Left ventricle myocardium inferior (tissue), 1 donor: ENCODE data around the gene KIAA1549. TPM values are rescaled to one million over a fixed set of nuclear protein-coding genes. Genes with fewer than 3 reads are reported as not detected.

ENCODE experiments used
- DNase-seq: peaks from one replicate; pipeline ENCODE4 v3.0.0-alpha.2; 2020
- H3K27ac ChIP-seq: fragments of 200-600 bp; replicated peaks from 2 replicates; pipeline ENCODE4 v1.8.0; 2021
- H3K27me3 ChIP-seq: fragments of 200-600 bp; 2 replicates; pipeline ENCODE4 v1.8.0; 2021; ENCODE audit warnings: low read depth
- H3K36me3 ChIP-seq: fragments of 200-600 bp; 2 replicates; pipeline ENCODE4 v1.8.0; 2021
- H3K4me1 ChIP-seq: fragments of 200-600 bp; 2 replicates; pipeline ENCODE4 v1.8.0; 2021
- H3K4me3 ChIP-seq: fragments of 200-600 bp; 2 replicates; pipeline ENCODE4 v1.8.0; 2021; ENCODE audit warnings: mild to moderate bottlenecking, moderate library complexity
- H3K9me3 ChIP-seq: fragments of 200-600 bp; replicated peaks from 2 replicates; pipeline ENCODE4 v1.8.0; 2021
- intact Hi-C: fragments of 100-400 bp; cut with micrococcal nuclease; formaldehyde crosslinking; loops from one replicate; pipeline ENCODE4 v1.11.0; 2022
- total RNA-seq: library from RNA; stranded (reverse); fragmentation: NEBNext Ultra II Directional; extraction: Animal tissue kit (Norgen Biotek cat#: 25700); gene quantifications from one replicate; pipeline ENCODE4 v1.2.1, GENCODE V29; 2021
- TF ChIP-seq, protein P1 (sequence below): fragments of 200-600 bp; IDR thresholded peaks from 2 replicates; pipeline ENCODE4 v1.8.0; 2021; ENCODE audit warnings: antibody characterized with exemption, mild to moderate bottlenecking, borderline replicate concordance
- donor health status: DM: no; HTN: yes; CAD: no; lungs with severe emphysema.

KIAA1549 gene
- total RNA-seq, 1 donor from 2014 or later = 2.1 TPM

DNA sequence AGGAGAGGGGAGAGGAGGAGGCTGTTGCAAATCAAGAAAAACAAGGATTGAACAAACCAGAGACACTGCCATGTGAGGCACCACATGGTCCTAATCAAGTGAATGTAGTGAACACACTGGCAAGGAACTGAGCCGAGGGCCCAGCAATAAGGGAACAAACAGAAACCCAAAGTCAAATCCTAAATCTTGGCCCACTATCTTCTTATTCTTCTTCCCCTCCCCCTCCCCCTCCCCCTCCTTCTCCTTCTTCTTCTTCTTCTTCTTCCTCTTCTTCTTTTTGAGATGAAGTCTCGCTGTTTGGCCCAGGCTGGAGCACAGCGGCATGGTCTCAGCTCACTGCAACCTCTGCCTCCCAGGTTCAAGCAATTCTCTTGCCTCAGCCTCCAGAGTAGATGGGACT is 24.0 kb downstream of the KIAA1549 start:
- H3K36me3 ChIP-seq = no peaks in the 10 kb centered on the region
- peaks cover 13% of the 10 kb centered on the region for H3K4me1 ChIP-seq
- no peaks in the 10 kb centered on the region for H3K9me3 ChIP-seq
- no peak for DNase-seq
- intact Hi-C loops = no loop called here
- TF ChIP-seq, protein P1, sequence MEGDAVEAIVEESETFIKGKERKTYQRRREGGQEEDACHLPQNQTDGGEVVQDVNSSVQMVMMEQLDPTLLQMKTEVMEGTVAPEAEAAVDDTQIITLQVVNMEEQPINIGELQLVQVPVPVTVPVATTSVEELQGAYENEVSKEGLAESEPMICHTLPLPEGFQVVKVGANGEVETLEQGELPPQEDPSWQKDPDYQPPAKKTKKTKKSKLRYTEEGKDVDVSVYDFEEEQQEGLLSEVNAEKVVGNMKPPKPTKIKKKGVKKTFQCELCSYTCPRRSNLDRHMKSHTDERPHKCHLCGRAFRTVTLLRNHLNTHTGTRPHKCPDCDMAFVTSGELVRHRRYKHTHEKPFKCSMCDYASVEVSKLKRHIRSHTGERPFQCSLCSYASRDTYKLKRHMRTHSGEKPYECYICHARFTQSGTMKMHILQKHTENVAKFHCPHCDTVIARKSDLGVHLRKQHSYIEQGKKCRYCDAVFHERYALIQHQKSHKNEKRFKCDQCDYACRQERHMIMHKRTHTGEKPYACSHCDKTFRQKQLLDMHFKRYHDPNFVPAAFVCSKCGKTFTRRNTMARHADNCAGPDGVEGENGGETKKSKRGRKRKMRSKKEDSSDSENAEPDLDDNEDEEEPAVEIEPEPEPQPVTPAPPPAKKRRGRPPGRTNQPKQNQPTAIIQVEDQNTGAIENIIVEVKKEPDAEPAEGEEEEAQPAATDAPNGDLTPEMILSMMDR = no peak
- H3K27me3 ChIP-seq = no peaks in the 10 kb centered on the region
- no peak overlapping the region for H3K4me3 ChIP-seq
- H3K27ac ChIP-seq = no peak overlapping the region

DNA sequence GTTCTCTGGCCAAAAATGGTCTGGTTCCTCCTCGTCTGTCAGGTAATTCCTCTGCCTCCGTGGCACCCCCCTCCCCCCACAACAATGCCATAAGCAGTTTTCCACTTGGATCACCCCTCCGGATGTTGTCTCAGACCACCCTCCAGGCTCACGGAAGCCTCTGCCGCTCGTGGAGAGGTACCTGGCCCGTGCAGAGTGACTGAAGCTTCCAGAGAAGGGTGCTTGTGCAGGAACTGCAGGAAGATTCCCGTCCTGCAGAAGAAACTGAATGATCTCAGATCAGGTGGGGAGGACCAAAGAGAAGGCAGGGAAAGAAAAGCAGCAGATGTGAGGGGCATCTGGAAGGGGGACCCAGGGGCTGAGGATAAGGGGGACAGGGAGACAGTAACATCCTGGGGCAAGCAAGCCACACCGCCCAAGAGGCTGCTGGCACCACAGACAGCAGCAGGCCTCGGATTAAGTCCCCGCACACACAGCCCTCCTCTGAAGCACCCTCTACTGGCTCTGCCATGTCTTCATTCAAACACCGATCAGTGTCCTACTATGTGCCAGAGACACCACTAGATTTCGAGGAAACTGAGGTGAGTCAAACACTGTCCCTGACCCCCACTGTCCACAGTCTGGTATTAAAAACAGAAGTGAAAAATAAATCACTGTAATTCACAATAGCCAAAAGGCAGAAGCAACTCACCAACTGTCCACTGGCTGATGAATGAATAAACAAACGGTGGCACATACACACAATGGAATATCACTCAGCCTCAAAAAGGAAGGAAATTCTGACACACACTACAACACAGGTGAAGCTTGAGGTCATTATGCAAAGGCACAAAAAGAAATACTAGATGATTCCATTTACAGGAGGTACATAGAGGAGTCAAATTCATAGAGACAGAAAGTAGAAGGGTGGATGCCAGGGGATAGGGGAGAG is 26.4 kb downstream of the KIAA1549 start:
- H3K36me3 ChIP-seq = no peaks in the 10 kb centered on the region
- H3K4me3 ChIP-seq = no peak overlapping the region
- DNase-seq = no peak
- H3K4me1 ChIP-seq = no peaks in the 10 kb centered on the region
- TF ChIP-seq, protein P1 = no peak
- no peak overlapping the region for H3K27ac ChIP-seq
- H3K27me3 ChIP-seq = no peaks in the 10 kb centered on the region
- intact Hi-C loops = no loop called here
- H3K9me3 ChIP-seq = no peaks in the 10 kb centered on the region

DNA sequence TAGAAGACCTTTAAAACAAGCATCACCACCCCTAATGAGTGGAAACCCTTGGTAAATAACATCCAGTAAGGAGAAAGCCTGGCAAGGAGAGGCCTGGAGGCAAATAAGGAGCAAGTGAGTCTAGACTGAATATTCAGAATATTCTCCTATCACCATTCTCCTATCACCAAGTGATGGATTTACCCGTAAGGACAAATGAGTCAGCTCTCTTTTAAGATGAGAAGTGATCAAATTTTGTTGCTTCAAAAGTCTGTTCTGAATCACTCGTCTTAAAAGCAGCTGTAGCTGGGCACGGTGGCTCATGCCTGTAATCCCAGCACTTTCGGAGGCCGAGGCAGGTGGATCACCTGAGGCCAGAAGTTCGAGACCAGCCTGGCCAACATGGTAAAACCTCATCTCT is 28.4 kb downstream of the KIAA1549 start:
- no peak for DNase-seq
- Histone ChIP-seq H3K9me3 (no peaks in the 10 kb centered on the region), H3K4me1 (no peaks in the 10 kb centered on the region), H3K27ac (no peak overlapping the region), H3K27me3 (no peaks in the 10 kb centered on the region), H3K4me3 (no peak overlapping the region), H3K36me3 (no peaks in the 10 kb centered on the region)
- intact Hi-C loops = no loop called here
- TF ChIP-seq, protein P1 = no peak

DNA sequence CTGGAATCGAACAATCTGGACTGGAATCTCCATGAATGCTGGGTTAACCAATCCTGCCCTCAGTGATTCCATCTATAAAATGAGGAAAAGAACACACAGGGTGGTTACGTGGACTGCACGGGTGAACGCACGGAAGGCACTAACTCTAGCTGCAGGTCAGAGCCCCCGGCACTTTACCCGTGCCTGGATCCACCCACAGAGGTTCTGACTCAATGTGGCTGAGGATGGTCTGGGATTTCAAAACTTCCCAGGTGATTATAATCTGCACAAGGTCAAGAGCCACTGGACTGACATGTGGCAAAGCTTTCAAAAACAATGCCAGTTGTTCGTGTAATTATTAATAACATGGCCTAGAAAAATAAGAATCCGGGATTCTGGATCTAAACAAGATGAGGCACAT is 29.2 kb downstream of the KIAA1549 start:
- Histone ChIP-seq H3K4me1 (no peaks in the 10 kb centered on the region), H3K27ac (no peak overlapping the region), H3K9me3 (no peaks in the 10 kb centered on the region), H3K27me3 (no peaks in the 10 kb centered on the region), H3K4me3 (no peak overlapping the region), H3K36me3 (no peaks in the 10 kb centered on the region)
- intact Hi-C loops = no loop called here
- TF ChIP-seq, protein P1 = no peak
- DNase-seq = no peak

DNA sequence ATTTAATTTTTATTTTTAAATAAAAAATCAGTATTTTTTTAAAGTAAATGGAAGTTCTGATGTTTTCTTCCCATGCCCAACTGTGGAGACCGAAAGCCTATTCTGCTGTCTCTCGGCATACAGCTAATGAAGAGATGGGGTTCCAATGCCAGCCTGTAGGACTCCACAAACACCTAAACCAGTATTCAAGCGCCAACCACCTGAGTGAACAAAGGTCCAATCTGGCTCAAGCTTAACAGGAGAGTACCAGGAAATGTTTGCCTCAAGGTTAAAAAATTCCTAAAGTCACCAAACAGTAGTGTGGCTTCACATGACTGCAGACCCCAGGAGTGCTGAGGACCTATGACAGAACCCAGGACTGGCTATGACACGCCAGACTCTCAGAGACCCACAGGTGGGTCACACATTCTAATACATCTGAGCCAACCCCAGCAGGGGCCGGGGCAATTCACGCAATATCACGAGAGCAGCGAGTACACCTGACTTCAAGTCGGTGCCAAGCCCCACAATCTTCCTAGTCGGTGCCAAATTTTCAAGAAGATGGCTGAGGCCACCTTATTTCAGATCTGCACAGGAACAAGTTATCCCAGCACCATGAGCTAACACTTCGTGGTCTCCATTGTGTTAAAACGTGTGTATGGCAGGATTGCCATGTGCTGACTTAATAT is 31.6 kb downstream of the KIAA1549 start:
- Histone ChIP-seq H3K27ac (no peak overlapping the region), H3K4me1 (no peaks in the 10 kb centered on the region), H3K4me3 (no peak overlapping the region), H3K36me3 (no peaks in the 10 kb centered on the region), H3K27me3 (no peaks in the 10 kb centered on the region), H3K9me3 (no peaks in the 10 kb centered on the region)
- intact Hi-C loops = no loop called here
- TF ChIP-seq, protein P1 = no peak
- no peak for DNase-seq
